HEK293T (cell line): ENCODE data around the gene PCDH19.
"Not testable (repeated sequence)": the region's sequence is repeated elsewhere in the genome, so short reads cannot be mapped to it uniquely, and the experiment has no call there.

ENCODE experiments used
- ARNT ChIP-seq: fragments of 450-650 bp; IDR thresholded peaks from 2 replicates; pipeline ENCODE4 v1.6.1; 2017; ENCODE audit warnings: mild to moderate bottlenecking
- BHLHE40 ChIP-seq: fragments of 450-650 bp; IDR thresholded peaks from 2 replicates; pipeline ENCODE4 v1.6.1; 2016; ENCODE audit warnings: mild to moderate bottlenecking, moderate library complexity, borderline replicate concordance
- CTBP1 ChIP-seq: fragments of 450-650 bp; IDR thresholded peaks from 2 replicates; pipeline ENCODE4 v1.6.1; 2016; ENCODE audit warnings: borderline replicate concordance
- ELF4 ChIP-seq: fragments of 450-650 bp; IDR thresholded peaks from 2 replicates; pipeline ENCODE4 v1.6.1; 2017; ENCODE audit warnings: antibody characterized with exemption
- FOXA1 ChIP-seq: fragments of 450-650 bp; IDR thresholded peaks from 2 replicates; pipeline ENCODE4 v1.6.1; 2016; ENCODE audit warnings: mild to moderate bottlenecking
- FOXM1 ChIP-seq: fragments of 450-650 bp; IDR thresholded peaks from 2 replicates; pipeline ENCODE4 v1.6.1; 2017; ENCODE audit warnings: mild to moderate bottlenecking, borderline replicate concordance
- HDGF ChIP-seq: fragments of 450-650 bp; IDR thresholded peaks from 2 replicates; pipeline ENCODE4 v1.6.1; 2017; ENCODE audit warnings: antibody characterized with exemption, borderline replicate concordance
- L3MBTL2 ChIP-seq: fragments of 450-650 bp; conservative IDR thresholded peaks from 2 replicates; pipeline ENCODE4 v1.6.1; 2016; ENCODE audit warnings: mild to moderate bottlenecking
- NFRKB ChIP-seq: fragments of 450-650 bp; IDR thresholded peaks from 2 replicates; pipeline ENCODE4 v1.6.1; 2016; ENCODE audit warnings: mild to moderate bottlenecking, moderate library complexity
- PKNOX1 ChIP-seq: fragments of 450-650 bp; IDR thresholded peaks from 2 replicates; pipeline ENCODE4 v1.6.1; 2016
- SP1 ChIP-seq: fragments of 450-650 bp; IDR thresholded peaks from 2 replicates; pipeline ENCODE4 v1.6.1; 2017
- SUZ12 ChIP-seq: fragments of 450-650 bp; IDR thresholded peaks from 2 replicates; pipeline ENCODE4 v1.6.1; 2016; ENCODE audit warnings: mild to moderate bottlenecking
- TARDBP ChIP-seq: fragments of 450-650 bp; IDR thresholded peaks from 2 replicates; pipeline ENCODE4 v1.6.1; 2016

- not testable (repeated sequence) for TF ChIP-seq CTBP1, L3MBTL2, PKNOX1, HDGF, ELF4, SUZ12, TARDBP, FOXA1, NFRKB, BHLHE40, FOXM1, SP1, ARNT
Measured at GRCh38 chrX:100441321-100441720, 31.2 kb upstream of the PCDH19 start.
